A549 treated with AZD2906 at 1 μM for 4 hours (cell line): ENCODE data around the gene UGT2B28. TPM values are rescaled to one million over a fixed set of nuclear protein-coding genes. Genes with fewer than 3 reads are reported as not detected.

Experiments used
- total RNA-seq: library from RNA; stranded (reverse); fragments of 200-300 nt; extraction: Qiagen RNA extraction; gene quantifications from 5 replicates; pipeline ENCODE4 v1.2.3, GENCODE V29; 2022

The UGT2B28 gene
- total RNA-seq: not detected in 5 replicates

GRCh38 chr4:69280081-69280480 is at the start of gene UGT2B28:
Gene UGT2B28 (plus strand): TSS chr4:69280475. CDS start chr4:69280501, 26 bp downstream.

Other genes with a start within 250 kb of the UGT2B28 start
- gene UGT2B7, start 184.0 kb upstream of the UGT2B28 start, total RNA-seq: 0.22 to 0.31 TPM (median 0.27 TPM) in 5 replicates
- gene UGT2B11, start 65.7 kb upstream of the UGT2B28 start, total RNA-seq: 0.09 to 0.15 TPM (median 0.10 TPM) in 5 replicates
- 0.05 TPM in 1 of 5 replicates, not detected in the others for gene UGT2B4, start 215.4 kb downstream of the UGT2B28 start, total RNA-seq